NCI-H146 treated with DMSO at 0.1 percent for 48 hours (cell line): ENCODE data around the gene CRYGA.
A peak's percentile ranks its signal among the peaks of the same experiment; 100 is the strongest.
"Not testable (repeated sequence)": the region's sequence is repeated elsewhere in the genome, so short reads cannot be mapped to it uniquely, and the experiment has no call there.

ENCODE experiments used
- DNase-seq: peaks from one replicate; lab custom pipeline; 2025; ENCODE audit not compliant: unreplicated experiment; lab: John Stamatoyannopoulos, UW

The CRYGA gene

GRCh38 chr2:208164951-208165755 lies 1.8 kb upstream of the CRYGA start:
- no peak for DNase-seq

- no peak for DNase-seq
Measured at GRCh38 chr2:208156439-208156838, 7.0 kb downstream of the CRYGA start.

- no peak for DNase-seq
Measured at GRCh38 chr2:208153156-208153555, 10.2 kb downstream of the CRYGA start.

- DNase-seq = no peak
Measured at GRCh38 chr2:208150956-208151355, 12.4 kb downstream of the CRYGA start.

GRCh38 chr2:208150094-208150493 lies 13.3 kb downstream of the CRYGA start:
- DNase-seq = no peak

- no peak for DNase-seq
Measured at GRCh38 chr2:208148803-208149202, 14.6 kb downstream of the CRYGA start.

- no peak for DNase-seq
Measured at GRCh38 chr2:208147759-208148158, 15.6 kb downstream of the CRYGA start.

- DNase-seq = no peak
Measured at GRCh38 chr2:208147008-208147407, 16.4 kb downstream of the CRYGA start.

- DNase-seq = no peak
Measured at GRCh38 chr2:208146006-208146405, 17.4 kb downstream of the CRYGA start, which contains the start of gene CRYGB. TSS of gene CRYGB (minus strand) at chr2:208146158. CDS start at chr2:208146120, 38 bp downstream.

- peak; percentile 49 for DNase-seq
Measured at GRCh38 chr2:208142925-208143799, 20.2 kb downstream of the CRYGA start.

- DNase-seq = peak; percentile 27
Measured at GRCh38 chr2:208142240-208142924, 21.0 kb downstream of the CRYGA start.

- DNase-seq = no peak
Measured at GRCh38 chr2:208139447-208139846, 23.9 kb downstream of the CRYGA start.

- not testable (repeated sequence) for DNase-seq
Measured at GRCh38 chr2:208138334-208138733, 25.1 kb downstream of the CRYGA start.

GRCh38 chr2:208136716-208137094 lies 26.7 kb downstream of the CRYGA start:
- DNase-seq = no peak

GRCh38 chr2:208135794-208136715 lies 27.3 kb downstream of the CRYGA start:
- DNase-seq = no peak

- no peak for DNase-seq
Measured at GRCh38 chr2:208134928-208135586, 28.3 kb downstream of the CRYGA start.

- DNase-seq = no peak
Measured at GRCh38 chr2:208130712-208131110, 32.7 kb downstream of the CRYGA start.

GRCh38 chr2:208129744-208130711 lies 33.4 kb downstream of the CRYGA start, which contains the start of gene CRYGC:
TSS of gene CRYGC (minus strand) at chr2:208129828. CDS start at chr2:208129792, 36 bp downstream.
- no peak for DNase-seq
